NCI-H510A (cell line): Measurements from ENCODE around the gene AKAP13.

Source experiments
- DNase-seq: peaks from one replicate; lab custom pipeline; 2025; lab: John Stamatoyannopoulos, UW

The AKAP13 gene

DNA sequence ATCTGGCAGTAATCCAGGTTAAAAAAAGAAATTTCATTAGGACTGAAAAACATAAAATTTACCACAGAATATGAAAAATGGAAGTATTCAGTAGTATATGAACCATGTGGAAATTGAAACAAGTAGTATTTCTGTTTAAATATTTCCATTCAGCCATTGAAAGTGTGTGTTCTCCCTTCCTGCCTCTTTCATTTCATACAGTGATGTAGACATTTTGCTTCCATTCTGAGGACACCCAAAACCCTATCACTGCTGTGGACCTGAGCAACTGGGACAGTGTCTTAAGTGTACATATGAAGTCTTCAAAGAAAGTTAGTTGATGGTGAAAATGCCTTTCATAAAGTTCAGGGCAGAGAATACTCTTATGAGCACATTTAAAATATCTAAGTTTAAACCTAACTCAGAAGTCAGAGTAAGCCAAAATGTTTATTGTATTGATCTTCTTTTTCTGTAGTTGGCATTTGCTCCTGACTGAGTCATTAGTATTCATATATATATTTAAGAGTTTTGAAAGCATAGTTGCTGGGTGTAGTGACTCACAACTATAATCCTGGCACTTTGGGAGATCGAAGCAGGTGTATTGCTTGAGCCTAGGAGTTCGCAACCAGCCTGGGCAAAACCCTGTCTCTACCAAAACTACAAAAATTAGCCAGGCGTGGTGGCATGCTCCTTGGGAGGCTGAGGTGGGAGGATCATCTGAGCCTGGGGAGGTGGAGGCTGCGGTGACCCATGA is 215.6 kb downstream of the AKAP13 start:
- DNase-seq, result no peak

DNA sequence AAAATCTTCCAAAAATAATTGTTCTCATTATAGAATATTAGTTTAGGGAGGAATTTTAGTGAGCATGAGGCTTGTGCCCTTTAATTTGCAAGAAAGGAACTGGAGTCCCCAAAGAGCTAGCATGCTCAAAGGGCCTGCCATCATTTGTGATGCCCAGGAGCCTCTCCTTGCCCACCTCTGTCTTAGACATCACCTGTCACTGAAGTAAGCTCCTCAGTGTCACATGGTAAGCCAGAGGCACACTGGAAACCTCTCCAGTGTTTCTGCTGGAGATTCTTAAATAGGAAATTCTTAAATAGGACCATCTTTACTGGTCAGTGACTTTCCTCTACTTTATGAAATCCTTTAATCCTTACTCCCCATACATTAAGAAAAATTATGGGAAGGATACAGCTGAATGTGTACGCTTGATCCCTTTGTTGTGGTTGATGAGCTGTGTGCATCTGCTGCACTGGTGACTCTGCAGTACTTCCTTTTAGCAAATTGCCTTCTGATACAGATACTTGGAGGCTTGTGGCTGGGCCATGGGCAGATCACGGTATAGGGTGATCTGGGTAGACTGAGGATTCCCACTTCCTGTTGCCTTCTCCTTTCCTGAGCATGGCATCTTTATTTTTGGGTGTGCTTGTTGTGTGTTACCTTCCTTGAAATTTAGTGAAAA is 216.9 kb downstream of the AKAP13 start:
- DNase-seq, result no peak

DNA sequence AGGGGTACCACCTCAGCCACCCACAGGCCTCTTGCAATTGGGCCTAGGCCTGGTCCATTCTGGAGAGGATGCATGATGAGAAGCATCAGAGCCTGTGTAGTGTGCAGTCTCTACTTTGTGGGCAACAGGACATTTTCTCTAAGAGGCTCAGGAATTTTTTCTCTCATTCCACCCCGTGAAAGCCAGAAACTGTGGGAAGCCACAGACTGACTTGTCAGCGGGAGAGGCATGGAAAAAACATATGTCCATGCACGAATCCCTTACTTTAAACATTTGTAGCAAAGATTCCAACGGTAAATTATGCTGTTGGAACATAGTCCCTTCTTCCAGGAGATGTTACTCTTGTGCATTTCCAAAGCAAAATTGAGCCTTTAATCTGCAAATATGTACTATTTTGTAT is 217.8 kb downstream of the AKAP13 start:
- DNase-seq, result no peak

DNA sequence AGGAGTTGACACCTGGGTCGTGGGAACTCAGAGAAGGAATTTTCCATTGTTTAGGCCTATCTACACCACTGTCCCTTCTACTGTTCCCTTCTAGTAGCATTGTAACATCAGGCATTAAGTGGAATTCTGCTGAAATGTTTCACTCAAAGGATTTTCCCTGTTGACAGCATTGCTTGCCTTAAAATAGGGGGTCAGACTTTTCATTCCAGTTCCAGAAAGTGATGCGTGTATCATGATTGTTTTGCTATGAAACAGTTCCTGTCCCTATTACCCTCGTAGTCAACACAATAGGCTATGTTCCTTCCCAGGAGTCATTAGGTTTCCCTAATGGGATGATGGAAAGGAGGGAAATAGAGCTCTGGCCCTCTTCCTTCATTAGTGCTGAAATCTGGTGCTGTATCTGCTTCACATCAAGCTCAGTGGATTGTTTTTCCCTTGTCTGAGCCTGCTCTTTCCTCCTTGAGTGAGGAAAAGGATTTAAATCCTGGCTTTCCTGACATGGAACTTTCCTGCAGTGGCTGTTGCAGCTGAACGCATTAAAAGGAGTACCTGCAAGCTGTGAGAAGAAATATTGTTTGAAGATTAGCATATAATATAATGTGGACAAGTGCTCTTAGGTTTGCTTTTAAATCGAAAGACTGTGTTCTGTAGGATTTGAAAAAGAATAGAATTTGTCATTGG is 218.5 kb downstream of the AKAP13 start:
- no peak for DNase-seq

DNA sequence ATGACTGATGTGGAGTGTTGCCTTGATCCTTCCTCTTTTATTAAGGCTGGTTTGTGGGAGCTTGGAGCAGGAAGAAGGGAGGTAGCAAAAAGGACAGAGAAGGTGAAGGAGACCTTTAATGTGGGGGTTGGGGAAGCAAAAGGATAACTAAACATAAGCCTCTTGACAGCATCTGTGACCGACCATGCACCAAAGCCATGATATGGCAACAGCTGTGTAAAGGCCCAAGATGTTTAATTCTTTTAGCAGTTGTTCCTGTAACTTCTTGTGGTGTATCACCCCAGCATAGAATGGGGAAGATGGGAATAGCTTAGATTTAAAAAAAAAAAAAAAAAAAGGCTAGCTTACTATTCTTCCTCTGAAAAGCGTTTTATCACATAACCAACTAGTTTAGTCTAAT is 219.6 kb downstream of the AKAP13 start:
- DNase-seq, result no peak

DNA sequence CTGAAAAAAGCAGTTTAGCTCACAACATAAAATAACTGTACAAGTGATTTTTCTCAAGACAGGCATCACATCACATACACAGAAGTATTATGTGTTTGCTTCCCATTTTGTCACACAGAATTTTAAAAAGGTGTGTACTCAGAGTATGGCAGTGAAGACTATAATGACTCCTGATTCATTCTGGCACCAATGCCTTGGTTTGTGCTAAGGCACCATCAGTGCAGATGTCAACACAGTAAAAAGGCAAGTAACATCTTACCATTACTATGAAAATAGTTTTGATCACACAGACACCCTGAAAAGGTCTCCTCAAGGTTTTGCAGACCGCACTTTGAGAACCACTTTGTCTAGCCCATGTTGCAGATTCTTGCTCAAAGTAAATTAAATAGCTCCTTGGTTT is 222.8 kb downstream of the AKAP13 start:
- no peak for DNase-seq

DNA sequence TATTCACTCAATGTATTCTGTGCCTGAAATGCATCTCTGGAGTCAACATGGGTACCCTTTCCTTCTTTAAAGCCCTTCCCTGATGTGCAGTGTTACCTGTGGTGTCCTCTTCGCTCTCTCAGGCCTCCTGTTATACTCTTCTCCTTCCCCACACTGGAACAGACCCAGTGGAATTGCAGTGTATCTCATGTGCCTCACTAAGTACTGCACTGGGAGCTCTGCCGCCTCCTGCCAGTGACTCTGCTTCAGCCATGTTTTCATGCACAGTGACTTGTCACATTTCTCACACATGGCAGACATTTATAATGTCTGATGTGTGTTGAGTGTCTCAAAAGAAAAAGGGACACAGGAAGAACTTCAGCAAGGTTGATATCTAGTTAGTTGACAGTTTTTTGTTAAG is 223.3 kb downstream of the AKAP13 start:
- DNase-seq, result no peak

DNA sequence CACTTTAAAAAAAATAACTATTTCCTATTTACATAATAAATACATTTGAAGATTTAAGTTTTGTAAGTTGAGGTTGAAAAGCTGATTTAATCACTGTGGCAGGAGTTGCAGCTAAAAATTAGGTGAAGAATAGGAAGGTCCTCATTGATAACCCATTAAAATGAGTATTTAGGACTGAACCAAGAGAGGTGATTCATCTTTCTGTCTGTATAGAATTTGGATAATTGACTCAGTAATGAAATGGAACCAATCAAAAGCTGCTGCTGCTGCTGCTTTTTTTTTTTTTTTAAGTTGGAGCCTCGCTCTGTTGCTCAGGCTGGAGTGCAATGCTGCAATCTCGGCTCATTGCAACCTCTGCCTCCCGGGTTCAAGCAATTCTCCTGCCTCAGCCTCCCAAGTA is 223.8 kb downstream of the AKAP13 start:
- DNase-seq, result no peak

DNA sequence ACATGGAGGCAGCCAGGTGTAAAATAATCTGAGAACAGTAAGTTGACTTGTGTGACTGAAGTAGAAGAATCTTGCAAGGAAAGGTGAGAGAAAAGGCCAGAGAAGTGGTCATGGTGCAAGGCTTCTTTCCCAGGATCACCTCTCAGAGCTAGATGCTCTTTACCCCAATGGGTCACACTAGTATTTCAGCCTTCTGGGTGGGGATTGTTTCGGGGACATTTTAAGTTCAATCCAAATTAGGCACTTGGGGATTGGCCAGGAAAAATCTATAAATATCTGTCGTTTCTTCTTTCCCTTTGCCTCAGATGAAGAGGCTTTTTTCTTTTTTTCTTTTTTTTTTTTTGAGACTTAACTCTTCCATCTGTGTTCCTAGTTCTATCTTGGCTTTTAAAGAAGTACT is 226.3 kb downstream of the AKAP13 start:
- no peak for DNase-seq

DNA sequence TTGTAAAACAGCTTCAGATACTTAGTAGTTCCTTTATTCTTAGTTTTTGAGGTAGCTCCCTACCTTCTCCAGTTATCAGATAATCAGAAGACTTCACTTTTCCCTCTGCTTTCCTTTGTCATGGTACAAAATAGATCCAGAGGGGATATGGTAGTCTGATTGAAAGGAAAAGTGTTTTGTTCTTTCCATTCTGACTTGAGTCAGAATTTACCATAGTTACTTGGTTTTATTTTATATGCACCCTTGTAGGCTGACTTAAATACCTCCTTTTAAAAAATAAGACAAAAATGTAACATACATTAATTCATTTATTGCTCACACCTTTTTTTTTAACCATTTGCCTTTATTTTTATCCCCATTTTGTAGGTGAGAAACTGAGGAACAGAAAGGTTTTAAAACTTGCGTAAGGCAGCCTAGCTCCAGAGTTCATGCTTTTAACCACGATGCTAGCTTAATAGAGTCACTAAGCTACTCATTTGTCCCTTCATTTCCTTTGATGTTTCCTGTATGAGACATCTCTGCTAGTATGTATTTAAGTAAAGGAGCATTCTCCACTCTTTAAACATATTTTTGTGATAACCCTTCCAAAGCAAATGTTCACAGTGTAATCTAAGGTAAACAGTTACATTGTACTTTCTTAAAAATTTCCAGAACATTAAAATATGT is 226.9 kb downstream of the AKAP13 start:
- DNase-seq, result no peak

DNA sequence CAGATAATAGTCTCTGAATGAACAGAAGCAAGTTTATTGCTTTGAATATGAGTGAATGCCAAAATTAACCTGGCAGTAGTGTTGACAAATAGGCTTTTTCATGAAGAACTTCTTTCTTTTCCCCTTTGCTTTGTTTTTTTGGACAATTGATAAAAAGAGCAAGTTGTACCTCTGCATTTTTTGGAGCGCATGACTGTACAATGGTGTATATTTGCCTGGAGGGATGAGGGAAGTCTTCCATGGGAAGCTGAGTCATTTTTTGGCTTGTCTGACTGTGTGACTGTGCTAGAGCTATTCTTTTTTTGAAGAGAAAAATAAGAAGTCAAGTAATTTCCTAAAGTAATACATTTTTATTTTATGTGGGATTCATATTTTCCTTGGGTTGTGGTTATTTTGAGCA is 227.4 kb downstream of the AKAP13 start:
- DNase-seq, result no peak

DNA sequence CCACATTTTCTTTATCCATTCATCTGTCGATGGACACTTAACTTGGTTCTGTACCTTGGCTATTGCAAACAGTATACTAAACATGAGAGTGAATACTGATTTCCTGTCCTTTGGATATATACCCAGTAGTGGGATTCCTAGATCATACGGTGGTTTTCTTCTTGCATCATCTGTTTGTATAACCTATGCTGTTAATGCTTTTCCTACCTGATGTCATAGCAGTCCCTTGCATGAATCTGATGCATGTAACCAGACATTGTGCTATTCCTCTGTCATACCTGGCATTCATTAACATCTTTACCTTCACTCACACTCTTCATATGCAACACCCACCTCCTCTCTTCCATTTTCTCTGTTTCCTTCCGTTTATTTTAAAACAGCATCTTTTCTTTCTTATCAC is 229.1 kb downstream of the AKAP13 start:
- DNase-seq, result no peak

DNA sequence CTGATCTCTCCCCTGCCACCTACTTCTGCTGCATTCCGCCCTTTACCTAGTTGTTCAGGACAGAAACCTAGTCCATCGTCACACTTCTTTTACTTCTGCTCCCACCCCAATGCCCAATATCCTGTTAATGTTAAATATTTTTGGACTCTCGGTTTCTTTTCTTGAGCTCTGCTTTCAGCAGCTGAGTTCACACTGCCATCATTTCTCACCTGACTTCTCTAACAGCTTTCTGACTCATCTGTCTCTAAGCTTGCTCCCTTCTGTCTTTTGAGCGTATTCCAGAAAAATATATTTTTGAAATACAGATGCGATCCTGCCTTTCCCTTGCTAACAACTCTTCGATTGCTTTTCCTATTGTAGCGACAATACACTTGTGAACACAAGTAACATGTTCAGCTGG is 231.0 kb downstream of the AKAP13 start:
- no peak for DNase-seq

DNA sequence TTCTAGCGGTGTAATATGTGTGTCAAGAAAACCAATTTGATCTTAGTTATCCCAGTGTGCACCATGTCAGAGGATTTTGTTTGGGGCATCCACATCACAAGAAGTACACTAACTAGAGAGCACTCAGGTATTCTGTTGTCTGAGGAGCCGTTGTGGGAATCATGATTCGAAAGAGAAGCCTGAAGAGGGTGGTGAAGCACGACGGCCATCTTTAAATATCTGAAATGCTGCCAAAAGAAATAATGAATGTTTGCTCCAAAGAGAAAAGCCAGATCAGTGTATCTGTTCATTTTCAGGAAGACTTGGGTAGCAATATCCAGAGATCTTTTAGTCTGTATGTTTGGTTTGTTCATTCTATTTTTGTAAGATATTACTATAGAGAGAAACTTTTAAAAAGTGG is 233.7 kb downstream of the AKAP13 start:
- no peak for DNase-seq

DNA sequence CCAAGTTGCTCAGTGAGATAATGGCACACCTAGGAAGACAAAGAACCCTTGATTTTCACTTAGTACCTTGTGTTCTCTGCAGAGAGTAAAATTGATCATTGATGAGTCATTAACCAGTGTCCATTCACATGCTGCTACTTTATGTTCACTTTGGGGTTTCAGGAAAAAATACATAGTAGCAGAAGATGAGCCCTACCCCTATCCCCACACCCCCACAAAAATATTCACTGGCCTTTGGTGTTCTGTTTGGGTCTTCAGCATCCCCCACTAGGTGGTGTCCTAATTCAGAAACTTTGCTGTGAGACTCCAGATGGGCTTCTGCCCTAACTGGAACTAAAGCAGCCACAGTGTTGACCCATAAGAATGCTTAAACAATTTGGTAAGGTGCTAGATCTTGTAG is 235.5 kb downstream of the AKAP13 start:
- no peak for DNase-seq

DNA sequence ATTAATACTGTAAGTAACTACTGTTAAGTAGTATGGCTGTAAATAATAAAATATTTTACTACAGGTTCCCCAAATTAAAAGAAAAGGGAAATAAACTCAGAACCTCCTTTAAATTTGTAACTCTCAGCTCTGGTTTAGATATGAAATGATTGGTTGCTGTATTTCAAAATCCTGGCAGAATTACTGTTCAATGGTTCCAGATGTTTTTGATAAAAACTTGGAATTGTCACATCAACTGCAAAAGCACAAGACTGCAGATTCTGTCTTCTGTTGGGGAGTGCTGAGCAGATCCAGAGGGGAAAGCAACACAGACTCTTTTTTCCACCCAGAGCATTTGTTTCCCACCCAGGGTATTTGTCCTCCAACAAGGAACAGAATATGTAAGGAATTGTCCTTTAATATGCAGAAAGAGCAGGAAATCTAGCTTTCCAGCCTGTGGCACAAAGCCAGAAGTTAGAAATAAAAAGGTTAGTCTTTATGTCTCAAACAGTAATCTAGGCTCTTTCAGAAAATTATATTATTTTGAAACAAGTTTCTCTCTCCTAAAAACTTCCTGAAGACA is 236.2 kb downstream of the AKAP13 start:
- no peak for DNase-seq

DNA sequence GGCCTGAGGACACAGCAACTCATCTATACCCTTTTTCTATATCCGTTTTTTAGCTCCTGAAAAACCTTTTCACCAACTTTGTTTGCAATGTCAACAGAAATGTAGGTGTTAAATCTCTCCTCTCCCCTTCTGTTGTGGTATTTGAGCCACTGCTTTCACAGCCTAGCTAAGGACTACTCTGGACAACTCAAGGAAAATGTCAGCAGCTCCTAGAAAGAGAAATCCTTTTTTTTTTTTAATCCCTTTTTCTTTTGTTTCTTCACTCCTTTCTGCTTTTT is 237.8 kb downstream of the AKAP13 start:
- DNase-seq, result no peak

DNA sequence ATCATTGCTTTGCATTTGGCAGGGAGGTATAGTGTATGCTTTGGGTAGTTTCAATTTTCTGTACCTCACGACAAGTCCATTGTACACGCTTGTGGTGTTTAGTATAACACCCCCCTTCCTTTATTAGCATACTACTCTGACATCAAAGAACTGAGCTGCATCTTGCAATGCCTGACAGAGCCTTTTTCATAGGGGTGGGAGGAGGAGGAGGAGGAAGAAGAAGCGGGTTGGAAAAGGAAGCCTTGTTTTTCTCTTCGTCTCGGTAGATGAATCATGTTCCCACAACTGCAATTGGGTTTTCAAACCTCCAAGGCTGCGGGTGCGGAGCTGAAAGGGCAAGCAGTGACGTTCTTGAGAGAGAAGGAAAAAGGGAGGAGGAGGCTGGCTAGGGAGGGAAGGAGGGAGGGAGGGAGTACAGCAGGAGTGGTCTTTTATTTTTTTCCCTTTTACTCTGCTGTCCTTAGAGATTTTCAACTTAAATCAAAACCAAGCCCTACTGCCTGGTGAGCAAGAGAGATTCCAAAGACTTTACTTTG is 238.6 kb downstream of the AKAP13 start:
- DNase-seq, result no peak

DNA sequence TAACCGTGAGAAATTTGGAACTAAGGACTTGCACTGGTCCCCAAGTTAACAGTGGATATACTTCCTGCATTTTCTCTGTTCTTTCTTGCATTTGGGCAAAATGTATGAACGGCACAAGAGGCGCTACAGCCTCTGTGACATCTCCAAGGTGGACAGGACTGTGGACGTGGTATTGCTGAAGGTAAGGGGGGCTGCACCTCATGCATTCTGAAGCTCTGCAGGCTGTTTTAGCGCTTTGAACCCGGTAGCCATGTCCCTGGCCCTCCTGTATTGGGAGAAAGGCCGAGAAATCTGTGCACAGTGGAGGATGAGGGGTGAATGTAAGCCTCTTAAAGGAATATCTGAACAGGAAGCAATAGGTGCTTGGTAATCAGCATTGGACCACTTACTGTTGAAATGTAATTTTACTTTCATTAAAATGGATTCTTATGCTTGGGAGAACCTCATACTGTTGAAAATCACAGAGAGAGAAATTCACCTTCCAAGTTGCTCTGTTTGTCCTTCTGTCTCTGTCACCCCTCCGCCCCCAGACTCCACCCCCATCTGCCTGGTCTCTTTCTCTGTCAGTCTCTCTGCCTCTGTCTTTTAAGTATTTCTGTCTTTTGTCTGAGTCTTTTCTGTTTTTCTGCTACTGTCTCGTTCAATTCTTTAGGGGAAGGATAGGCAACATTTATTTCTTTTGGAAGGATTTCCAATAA is 239.7 kb downstream of the AKAP13 start:
- no peak for DNase-seq

DNA sequence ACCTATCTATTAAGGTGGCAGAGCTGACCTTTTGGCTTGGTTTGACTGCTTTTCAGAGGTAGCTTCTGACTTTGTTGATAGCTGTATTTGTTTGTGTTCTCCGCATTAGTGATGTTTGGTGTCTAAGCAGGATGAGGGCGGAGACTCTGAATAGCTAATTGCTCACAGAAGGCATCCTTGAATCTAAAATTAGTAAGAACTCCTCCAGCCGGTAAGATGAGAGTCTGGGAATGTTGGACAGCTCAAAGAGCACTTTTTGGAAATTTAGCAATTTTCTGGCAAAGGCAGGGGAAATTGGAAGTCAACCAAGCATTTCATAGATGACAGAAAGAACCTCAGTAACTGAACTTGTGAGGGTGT is 240.3 kb downstream of the AKAP13 start:
- no peak for DNase-seq

DNA sequence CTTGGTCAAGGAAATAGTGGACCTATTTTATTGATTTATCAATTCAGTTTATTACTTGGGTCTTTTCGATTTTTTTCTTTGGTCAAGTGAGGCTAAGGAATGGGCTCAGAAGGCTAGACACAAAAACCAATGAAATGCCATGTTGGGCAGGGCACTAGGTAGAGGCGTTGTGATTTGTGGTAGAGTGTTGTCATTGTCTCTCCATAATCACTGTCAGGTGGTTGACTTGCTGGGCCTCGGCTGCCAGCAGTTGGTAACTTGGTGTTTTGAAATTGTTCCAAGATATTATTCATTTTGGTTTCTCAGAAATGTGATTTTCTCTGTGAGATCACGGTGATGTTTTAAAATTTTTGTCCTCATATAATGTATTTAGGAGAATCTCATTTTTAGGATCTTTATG is 240.7 kb downstream of the AKAP13 start:
- no peak for DNase-seq

DNA sequence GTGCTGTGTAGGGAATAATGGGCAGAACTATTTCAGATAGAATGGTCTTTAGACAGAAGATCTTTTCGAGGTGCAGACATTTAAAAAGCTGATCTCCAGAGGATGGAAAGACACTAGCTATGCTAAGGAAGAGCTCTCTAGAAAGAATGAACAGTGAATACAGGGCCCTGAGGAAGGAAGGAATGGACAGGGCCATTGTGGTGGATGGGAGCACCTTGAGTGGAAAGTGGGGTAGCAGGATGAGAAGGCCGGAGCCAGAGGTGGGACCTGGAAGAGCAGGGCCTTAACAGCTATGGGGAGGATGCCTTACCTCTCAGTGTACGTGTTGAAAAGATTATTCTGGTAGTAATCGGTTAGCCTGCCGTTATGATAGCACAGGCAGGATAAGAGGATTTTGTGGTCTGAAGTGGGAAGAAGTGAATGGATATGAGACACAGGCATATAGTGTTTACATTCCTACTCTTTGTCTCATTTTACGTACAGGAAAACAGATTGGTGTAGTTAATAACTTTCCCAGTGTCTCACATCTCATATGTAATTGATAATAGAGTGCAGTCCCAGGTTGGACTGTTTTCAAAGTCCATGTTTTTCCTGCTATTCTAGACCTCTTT is 241.9 kb downstream of the AKAP13 start:
- no peak for DNase-seq
